Mesangial cell (primary cell): Measurements from ENCODE around the gene NCAN. TPM values are rescaled to one million over a fixed set of nuclear protein-coding genes. Genes with fewer than 3 reads are reported as not detected.

ENCODE experiments used
- total RNA-seq: library from RNA; depleted of rRNA; stranded (reverse); fragments of >200 nt; gene quantifications from 2 replicates; pipeline ENCODE4 v1.2.3, GENCODE V29; 2015

Gene NCAN
- not detected in 2 replicates for total RNA-seq

DNA sequence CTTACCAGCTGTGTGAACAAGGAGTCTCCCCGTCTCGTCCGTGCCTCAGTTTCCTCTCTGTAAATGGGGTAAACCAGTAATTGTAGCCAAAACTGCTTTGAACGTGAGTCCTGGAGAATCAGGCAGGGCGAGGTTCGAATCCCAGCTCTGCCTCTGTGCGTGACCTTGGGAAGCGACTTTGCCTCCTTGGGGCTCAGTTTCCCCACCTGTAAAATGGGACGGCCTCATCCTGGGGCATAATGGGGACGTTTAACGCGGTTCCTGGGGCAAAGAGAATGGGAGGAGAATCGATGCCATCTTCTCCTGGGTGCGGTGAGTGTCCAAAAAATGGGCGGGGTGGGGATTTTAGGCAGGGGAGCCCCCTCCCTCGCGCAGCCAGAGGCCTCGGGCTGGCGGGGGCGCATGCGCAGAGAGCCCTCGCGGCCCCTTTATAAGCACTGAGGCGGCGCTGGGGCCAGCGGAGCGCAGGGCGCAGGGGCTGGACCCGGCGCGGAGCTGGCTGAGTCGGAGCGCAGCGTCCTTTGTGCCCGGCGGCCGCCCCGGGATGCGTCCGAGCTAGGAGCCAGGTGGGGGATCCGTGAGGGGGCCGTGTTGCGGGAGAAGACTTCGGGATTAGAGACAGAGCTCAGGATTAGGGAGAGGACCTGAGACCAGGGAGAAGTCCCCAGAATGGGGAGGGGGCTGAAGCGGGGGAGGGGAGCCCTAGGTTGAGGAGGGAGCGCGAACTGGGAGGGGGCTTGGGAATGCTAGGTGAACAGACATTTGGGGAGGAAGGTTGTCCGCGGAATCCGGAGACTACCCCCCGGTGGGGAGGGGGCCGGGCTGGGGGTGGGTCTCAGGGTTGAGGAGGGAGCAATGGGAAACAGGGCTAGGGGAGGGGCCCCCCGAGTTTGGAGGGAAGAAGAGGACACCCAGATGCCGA is at the start of gene NCAN:
Gene NCAN, plus strand, starts transcription at position 460 of the 922 bp plus-strand sequence. CDS start 4,996 bp downstream, outside the sequence.

DNA sequence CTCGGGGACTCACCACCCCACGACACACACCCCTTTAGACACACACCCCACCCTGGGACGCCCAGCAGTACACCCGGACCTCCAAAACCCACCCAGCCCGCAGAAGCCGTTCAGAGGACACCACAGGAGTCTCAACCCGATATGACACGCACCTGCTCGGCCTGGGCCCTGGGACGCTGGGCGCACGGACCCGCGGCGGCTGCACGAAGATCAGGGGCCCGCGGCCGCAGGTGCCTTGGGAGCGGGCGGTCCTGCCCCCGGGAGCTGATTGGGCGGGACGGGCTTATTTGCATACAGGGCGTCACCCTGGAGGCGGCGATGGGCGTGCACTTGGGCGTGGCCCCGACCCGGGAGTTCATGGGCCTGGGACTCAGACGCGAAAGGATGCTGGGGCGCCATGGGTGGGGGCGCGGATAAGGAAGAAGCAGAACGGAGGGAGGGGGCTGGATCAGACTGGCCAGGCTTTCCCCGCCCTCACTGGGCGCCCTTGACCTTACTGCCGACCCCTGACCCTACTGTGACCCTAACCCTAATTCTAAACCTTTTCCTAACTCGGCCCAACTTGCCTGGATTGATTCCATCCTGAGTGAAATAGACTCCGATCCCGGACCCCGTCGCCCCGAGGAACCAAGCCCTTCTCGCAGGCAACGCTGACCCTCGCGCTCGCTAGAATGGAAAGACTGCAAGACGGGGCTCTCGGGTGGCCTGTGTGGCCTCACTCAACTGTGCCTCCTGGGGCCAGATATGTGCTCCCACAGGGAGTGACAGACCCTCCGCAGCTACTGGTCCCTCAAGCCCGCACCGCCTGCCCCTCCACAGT is 41.5 kb upstream of the NCAN start, which contains the start of gene MEF2B:
Gene MEF2B, minus strand, starts transcription at position 211 of the 820 bp plus-strand sequence. CDS start 19,528 bp downstream, outside the sequence.

DNA sequence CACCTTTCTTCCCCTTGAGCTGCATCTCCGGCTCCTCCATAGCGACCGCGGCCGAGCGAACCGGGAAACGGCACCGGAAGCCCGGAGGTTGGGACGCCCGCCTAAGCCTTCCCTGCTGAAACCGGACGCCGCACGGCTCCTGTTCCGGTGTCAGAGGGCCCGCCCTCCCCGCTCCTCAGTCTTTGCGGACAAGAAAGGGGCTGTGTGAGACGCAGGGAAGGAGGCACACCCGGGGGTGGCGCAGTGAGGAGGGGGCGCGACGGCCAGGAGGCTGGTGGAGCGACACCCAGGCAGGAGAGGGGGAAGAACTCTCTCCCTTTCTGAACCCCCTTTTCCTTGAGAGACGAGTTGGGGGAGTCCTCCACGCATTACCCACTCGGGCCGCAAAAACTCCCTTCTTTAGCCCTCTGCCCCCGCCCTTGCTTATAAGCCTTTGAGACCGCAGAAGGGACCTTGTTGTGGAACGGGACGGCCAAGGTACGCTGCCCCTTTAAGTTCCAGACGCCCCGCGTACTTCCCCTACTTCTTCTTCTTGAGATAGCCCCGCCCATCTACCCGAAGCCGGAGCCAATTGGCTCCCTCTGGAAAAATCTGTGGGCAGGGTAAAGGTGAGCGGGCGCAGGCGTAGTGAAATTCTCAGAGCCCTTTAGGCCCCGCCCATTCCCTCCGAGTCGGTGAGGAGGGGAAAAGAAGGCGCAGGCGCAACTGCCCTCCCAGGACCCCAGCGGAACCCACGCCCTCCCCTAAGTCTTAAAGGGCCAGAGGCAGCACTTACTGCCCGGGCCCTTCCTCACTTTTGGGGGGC is 19.5 kb upstream of the NCAN start, which contains the start of the genes BORCS8 and RFXANK:
Gene BORCS8, minus strand, starts transcription at position 75 of the 805 bp plus-strand sequence. Its CDS starts 35 bp downstream, at position 40.
Gene RFXANK, plus strand, starts transcription at position 181 of the 805 bp plus-strand sequence. CDS start 1,689 bp downstream, outside the sequence.

DNA sequence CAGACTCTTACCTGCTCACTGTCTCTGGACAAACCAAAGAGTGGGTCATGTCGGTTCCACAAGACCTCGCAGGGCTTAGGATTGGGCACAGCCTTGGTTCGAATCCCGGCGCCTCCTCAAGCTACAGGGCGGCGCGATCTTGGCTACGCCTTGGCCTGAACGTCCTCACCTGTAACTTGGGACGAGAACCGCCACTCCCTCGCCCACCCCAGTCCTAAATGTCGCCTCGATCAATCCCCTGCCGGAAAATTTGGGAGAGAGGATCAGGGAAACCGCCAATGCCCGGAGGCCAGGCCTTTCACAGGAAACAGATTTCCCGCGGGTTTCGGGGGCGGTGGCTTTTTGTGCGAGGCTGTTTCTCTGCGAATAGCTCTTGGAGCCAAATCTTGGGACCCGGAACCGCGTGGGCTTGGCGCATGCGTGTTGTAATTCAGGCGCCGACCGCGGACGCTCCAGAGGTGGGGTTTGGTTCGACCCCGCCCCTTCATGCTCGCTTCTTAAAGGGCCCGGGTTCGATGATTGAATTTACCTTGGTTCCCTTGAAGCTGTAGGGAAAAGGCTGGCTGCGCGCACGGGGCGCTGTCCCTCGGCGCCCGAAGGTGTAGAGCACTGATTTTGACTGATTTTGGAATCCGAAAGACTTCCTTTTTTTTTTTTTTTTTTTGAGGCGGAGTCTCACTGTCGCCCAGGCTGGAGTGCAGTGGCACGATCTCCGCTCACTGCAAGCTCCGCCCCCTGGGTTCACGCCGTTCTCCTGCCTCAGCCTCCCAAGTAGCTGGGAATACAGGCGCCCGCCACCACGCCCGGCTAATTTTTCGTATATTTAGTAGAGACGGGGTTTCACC is 8.5 kb upstream of the NCAN start, which contains the start of gene NR2C2AP:
Gene NR2C2AP, minus strand, starts transcription at position 403 of the 845 bp plus-strand sequence. Its CDS starts 354 bp downstream, at position 49.

Other genes with a start within 250 kb of the NCAN start
- 24.6 and 28.0 TPM in 2 replicates for gene SUGP2, start 178.4 kb upstream of the NCAN start, total RNA-seq
- 45.1 and 73.0 TPM in 2 replicates for gene ARMC6, start 178.4 kb upstream of the NCAN start, total RNA-seq
- gene SLC25A42, start 148.0 kb upstream of the NCAN start, total RNA-seq, result 3.4 and 7.5 TPM in 2 replicates
- gene TMEM161A, start 73.5 kb upstream of the NCAN start, total RNA-seq, result 38.5 and 62.4 TPM in 2 replicates
- gene MEF2B, start 41.7 kb upstream of the NCAN start, total RNA-seq, result not detected in 2 replicates
- 21.4 and 43.2 TPM in 2 replicates for gene BORCS8, start 19.8 kb upstream of the NCAN start, total RNA-seq
- 95.5 and 116 TPM in 2 replicates for gene RFXANK, start 19.7 kb upstream of the NCAN start, total RNA-seq
- 9.6 and 19.4 TPM in 2 replicates for gene NR2C2AP, start 8.5 kb upstream of the NCAN start, total RNA-seq
- gene TM6SF2, start 61.3 kb downstream of the NCAN start, total RNA-seq, result 0.16 TPM in 1 of 2 replicates, not detected in the other
- 33.1 and 37.9 TPM in 2 replicates for gene SUGP1, start 108.6 kb downstream of the NCAN start, total RNA-seq
- 22.0 and 33.1 TPM in 2 replicates for gene MAU2, start 108.9 kb downstream of the NCAN start, total RNA-seq
- gene GATAD2A, start 193.7 kb downstream of the NCAN start, total RNA-seq, result 65.7 and 74.3 TPM in 2 replicates